Lower leg skin (tissue), 3 donors: ENCODE results near the gene CFAP410.

Source experiments
- CTCF ChIP-seq, 3 donors: fragments of 450-650 bp; IDR thresholded peaks; one replicate each; pipeline ENCODE4 v1.5.1; 2016; ENCODE audit warnings: antibody characterized with exemption in 3 of 3, mild to moderate bottlenecking in 3 of 3, moderate library complexity in 2 of 3
- POLR2A ChIP-seq, 2 donors: fragments of 450-650 bp; IDR thresholded peaks; one replicate each; pipeline ENCODE4 v1.6.1; 2016 to 2017; ENCODE audit warnings: antibody characterized with exemption in 2 of 2, mild to moderate bottlenecking in 1 of 2, moderate library complexity in 1 of 2

- no peak for TF ChIP-seq CTCF (IDR thresholded peaks at IDR 0.05)
- TF ChIP-seq POLR2A (IDR thresholded peaks at IDR 0.05), result no peak
Measured at GRCh38 chr21:44282370-44282769, 56.8 kb downstream of the CFAP410 start.
